PC-3 (cell line): Measurements from ENCODE around the gene ITIH3.

Experiments used
- EZH2phosphoT487 ChIP-seq: fragments of 300-600 bp; sonication (generic); IDR thresholded peaks from 2 replicates; pipeline ENCODE4 v1.6.1; 2018; ENCODE audit warnings: mild to moderate bottlenecking, antibody characterized with exemption, low read length, borderline replicate concordance
- TF ChIP-seq, protein P1 (sequence below): fragments of 300-600 bp; sonication (generic); conservative IDR thresholded peaks from 2 replicates; pipeline ENCODE4 v1.5.1; 2017; ENCODE audit warnings: antibody characterized with exemption, low read depth, mild to moderate bottlenecking, low read length

GRCh38 chr3:52777959-52778805, 16.4 kb upstream of the ITIH3 start:
- TF ChIP-seq EZH2phosphoT487 = no peak
- TF ChIP-seq, protein P1, sequence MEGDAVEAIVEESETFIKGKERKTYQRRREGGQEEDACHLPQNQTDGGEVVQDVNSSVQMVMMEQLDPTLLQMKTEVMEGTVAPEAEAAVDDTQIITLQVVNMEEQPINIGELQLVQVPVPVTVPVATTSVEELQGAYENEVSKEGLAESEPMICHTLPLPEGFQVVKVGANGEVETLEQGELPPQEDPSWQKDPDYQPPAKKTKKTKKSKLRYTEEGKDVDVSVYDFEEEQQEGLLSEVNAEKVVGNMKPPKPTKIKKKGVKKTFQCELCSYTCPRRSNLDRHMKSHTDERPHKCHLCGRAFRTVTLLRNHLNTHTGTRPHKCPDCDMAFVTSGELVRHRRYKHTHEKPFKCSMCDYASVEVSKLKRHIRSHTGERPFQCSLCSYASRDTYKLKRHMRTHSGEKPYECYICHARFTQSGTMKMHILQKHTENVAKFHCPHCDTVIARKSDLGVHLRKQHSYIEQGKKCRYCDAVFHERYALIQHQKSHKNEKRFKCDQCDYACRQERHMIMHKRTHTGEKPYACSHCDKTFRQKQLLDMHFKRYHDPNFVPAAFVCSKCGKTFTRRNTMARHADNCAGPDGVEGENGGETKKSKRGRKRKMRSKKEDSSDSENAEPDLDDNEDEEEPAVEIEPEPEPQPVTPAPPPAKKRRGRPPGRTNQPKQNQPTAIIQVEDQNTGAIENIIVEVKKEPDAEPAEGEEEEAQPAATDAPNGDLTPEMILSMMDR = no peak
